Retinal pigment epithelial cell (primary cell): ENCODE results near the gene NAGLU.

Experiments used
- DNase-seq: peaks from one replicate; pipeline ENCODE4 v3.0.0-alpha.2; 2010; ENCODE audit warnings: low read depth
- H3K4me3 ChIP-seq: 2 replicates; pipeline ENCODE4 v1.5.1; 2011; ENCODE audit warnings: mild to moderate bottlenecking, low read length, control low read depth, moderate library complexity
- CTCF ChIP-seq: conservative IDR thresholded peaks from 2 replicates; pipeline ENCODE4 v1.5.1; 2011; ENCODE audit warnings: low read depth, low read length, control low read depth, inconsistent platforms

Gene NAGLU

DNA sequence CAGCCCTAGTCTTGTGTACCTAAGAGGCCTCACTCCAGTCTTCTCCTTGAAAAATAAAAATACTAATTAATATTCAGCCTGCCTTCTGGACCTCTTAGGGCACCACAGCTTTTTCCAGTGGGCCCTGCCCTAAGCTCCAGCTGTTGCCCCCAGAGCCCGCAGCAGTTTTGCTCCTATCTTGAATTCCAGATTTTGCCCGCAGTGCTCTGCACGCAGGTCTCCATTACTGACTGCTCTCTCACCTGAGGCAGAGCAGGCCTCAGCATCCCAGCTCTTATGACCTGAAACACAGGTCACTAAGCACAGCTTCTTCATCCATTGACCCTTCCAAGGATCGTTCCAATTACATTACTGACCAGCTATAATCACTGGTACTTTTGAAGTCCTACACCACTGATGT is 28.4 kb upstream of the NAGLU start:
- DNase-seq, result no peak
- TF ChIP-seq CTCF, result no peak
- no peak overlapping the region for H3K4me3 ChIP-seq

DNA sequence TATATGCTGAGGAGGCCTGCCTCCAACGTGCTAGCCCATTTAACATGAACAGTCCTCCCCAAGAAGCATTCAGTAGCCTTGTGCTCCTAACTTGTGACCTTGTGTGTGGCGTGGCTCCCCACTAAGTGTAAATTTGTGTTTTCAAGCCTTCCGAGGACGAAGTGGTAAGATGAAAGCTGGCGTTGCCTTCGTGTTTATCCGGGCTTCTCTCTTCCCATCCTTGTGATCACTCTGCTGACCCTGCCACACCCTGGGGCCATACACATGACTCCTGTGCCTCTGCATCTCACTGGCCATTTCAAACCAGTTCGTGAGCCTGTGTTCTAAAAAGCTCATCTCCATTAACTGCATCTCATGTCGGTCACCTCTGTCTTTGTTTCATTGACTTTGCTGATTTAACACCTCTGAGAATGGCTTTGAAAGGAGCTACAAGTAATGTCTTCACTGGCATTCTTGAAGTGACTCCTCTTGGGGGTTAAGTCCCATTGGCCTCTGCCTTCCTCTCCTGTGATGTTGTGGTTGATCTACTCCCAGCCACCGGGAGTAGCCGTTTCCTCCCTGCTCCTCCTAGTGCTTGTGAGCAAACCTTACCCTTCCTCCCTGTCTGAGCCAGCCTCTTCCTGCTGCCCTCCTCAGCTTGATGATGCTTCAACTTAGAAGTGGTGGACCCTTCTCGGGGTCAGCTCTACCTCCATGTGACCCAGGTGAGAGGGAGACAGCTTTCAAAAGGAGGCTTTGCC is 27.4 kb upstream of the NAGLU start:
- no peak for DNase-seq
- no peak for TF ChIP-seq CTCF
- no peak overlapping the region for H3K4me3 ChIP-seq

- DNase-seq, result no peak
- H3K4me3 ChIP-seq, result no peak overlapping the region
- no peak for TF ChIP-seq CTCF
Observed at GRCh38 chr17:42509409-42509808, 26.6 kb upstream of the NAGLU start.

- TF ChIP-seq CTCF, result no peak
- no peak overlapping the region for H3K4me3 ChIP-seq
- no peak for DNase-seq
Observed at GRCh38 chr17:42509841-42510240, 26.2 kb upstream of the NAGLU start.

GRCh38 chr17:42512246-42512645 is 23.8 kb upstream of the NAGLU start:
- TF ChIP-seq CTCF, result no peak
- no peak overlapping the region for H3K4me3 ChIP-seq
- no peak for DNase-seq

- DNase-seq, result no peak
- TF ChIP-seq CTCF, result no peak
- no peak overlapping the region for H3K4me3 ChIP-seq
Observed at GRCh38 chr17:42512733-42513251, 23.2 kb upstream of the NAGLU start.

DNA sequence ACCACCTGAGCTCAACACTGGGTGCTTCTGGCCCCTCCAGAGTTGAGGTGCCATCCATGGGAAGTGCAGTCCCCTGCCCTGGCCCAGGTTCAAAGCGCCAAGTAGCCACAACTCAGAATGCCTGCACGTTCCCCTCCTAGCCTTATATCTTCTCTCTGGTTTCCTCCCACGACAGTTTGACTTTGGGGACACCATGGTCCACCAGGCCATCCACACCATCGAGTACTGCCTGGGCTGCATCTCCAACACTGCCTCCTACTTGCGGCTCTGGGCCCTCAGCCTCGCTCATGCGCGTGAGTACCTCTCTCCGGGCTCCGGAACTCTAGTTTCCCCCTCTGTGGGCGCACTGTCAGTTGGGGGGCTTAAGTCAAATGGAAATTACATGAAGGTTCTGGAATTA is 22.4 kb upstream of the NAGLU start:
- DNase-seq, result no peak
- TF ChIP-seq CTCF, result no peak
- no peak overlapping the region for H3K4me3 ChIP-seq
